A549 (cell line): Measurements from ENCODE around the gene ZNF560.

Source experiments
- CHD4 ChIP-seq: fragments of 200-600 bp; sonication (generic); IDR thresholded peaks from 2 replicates; pipeline ENCODE4 v1.6.1; 2016; ENCODE audit warnings: antibody characterized with exemption, mild to moderate bottlenecking, borderline replicate concordance
- EHF ChIP-seq: fragments of 250-450 bp; sonication (Bioruptor Pico); IDR thresholded peaks from 2 replicates; pipeline ENCODE4 v1.5.0; 2020; ENCODE audit warnings: mild to moderate bottlenecking
- EHMT2 ChIP-seq: fragments of 200-600 bp; sonication (generic); IDR thresholded peaks from 2 replicates; pipeline ENCODE4 v1.6.1; 2016; ENCODE audit warnings: antibody characterized with exemption, low read depth, mild to moderate bottlenecking, moderate library complexity
- GATA3 ChIP-seq: IDR thresholded peaks from 2 replicates; pipeline ENCODE4 v1.6.1; 2012; ENCODE audit warnings: borderline replicate concordance
- POLR2A ChIP-seq: IDR thresholded peaks from 2 replicates; pipeline ENCODE4 v1.6.1; 2012; ENCODE audit warnings: mild to moderate bottlenecking, low read length
- TFCP2L1 ChIP-seq: fragments of 250-450 bp; sonication (Bioruptor Pico); IDR thresholded peaks from 2 replicates; pipeline ENCODE4 v1.5.0; 2021; ENCODE audit warnings: mild to moderate bottlenecking
- ZNF302 ChIP-seq: fragments of 250-450 bp; sonication (Bioruptor Pico); IDR thresholded peaks from 2 replicates; pipeline ENCODE4 v1.9.0; 2021; ENCODE audit warnings: inconsistent platforms, mild to moderate bottlenecking, moderate library complexity
- TF ChIP-seq, protein P1 (sequence below): fragments of >200 bp; sonication (Bioruptor Twin); formaldehyde crosslinking; IDR thresholded peaks from 3 replicates; pipeline ENCODE4 v1.5.1; 2016
- TF ChIP-seq, protein P2 (sequence below): fragments of 450-650 bp; IDR thresholded peaks from 2 replicates; pipeline ENCODE4 v1.6.1; 2014; ENCODE audit warnings: antibody characterized with exemption
- TF ChIP-seq, protein P3 (sequence below): IDR thresholded peaks from 2 replicates; pipeline ENCODE4 v1.6.1; 2012

DNA sequence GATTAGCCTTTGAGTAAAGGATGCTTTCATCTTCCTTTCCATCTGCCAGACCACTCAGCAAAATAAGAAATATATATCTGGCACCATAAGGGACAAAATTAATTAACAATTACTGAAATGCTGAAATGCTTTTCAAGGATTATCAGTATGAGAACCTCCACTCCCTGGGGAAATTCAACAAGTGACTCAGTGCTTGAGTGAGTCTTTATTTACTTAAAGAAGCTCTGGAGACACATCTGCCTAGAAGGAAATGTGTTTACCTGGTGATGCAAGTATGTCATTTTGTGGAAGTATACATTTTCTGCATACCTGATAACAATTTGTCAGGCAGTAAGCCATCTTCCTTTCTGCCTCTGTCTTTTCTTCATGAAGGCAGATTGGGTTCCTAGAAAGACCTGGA, 23.4 kb downstream of the ZNF560 start:
- TF ChIP-seq TFCP2L1 (CRISPR knock-in tag) = no peak
- TF ChIP-seq, protein P1, sequence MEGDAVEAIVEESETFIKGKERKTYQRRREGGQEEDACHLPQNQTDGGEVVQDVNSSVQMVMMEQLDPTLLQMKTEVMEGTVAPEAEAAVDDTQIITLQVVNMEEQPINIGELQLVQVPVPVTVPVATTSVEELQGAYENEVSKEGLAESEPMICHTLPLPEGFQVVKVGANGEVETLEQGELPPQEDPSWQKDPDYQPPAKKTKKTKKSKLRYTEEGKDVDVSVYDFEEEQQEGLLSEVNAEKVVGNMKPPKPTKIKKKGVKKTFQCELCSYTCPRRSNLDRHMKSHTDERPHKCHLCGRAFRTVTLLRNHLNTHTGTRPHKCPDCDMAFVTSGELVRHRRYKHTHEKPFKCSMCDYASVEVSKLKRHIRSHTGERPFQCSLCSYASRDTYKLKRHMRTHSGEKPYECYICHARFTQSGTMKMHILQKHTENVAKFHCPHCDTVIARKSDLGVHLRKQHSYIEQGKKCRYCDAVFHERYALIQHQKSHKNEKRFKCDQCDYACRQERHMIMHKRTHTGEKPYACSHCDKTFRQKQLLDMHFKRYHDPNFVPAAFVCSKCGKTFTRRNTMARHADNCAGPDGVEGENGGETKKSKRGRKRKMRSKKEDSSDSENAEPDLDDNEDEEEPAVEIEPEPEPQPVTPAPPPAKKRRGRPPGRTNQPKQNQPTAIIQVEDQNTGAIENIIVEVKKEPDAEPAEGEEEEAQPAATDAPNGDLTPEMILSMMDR = no peak
- TF ChIP-seq, protein P2, sequence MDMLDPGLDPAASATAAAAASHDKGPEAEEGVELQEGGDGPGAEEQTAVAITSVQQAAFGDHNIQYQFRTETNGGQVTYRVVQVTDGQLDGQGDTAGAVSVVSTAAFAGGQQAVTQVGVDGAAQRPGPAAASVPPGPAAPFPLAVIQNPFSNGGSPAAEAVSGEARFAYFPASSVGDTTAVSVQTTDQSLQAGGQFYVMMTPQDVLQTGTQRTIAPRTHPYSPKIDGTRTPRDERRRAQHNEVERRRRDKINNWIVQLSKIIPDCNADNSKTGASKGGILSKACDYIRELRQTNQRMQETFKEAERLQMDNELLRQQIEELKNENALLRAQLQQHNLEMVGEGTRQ = no peak
- no peak for TF ChIP-seq GATA3
- TF ChIP-seq POLR2A = no peak
- TF ChIP-seq, protein P3, sequence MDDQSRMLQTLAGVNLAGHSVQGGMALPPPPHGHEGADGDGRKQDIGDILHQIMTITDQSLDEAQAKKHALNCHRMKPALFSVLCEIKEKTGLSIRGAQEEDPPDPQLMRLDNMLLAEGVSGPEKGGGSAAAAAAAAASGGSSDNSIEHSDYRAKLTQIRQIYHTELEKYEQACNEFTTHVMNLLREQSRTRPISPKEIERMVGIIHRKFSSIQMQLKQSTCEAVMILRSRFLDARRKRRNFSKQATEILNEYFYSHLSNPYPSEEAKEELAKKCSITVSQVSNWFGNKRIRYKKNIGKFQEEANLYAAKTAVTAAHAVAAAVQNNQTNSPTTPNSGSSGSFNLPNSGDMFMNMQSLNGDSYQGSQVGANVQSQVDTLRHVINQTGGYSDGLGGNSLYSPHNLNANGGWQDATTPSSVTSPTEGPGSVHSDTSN = no peak
- no peak for TF ChIP-seq EHMT2
- no peak for TF ChIP-seq CHD4
- no peak for TF ChIP-seq ZNF302
- TF ChIP-seq EHF (CRISPR knock-in tag) = no peak
